Epidermal melanocyte (primary cell): ENCODE measurements around the gene FLYWCH2.
"Not testable (repeated sequence)": the region's sequence is repeated elsewhere in the genome, so short reads cannot be mapped to it uniquely, and the experiment has no call there.

ENCODE experiments used
- DNase-seq: peaks from one replicate; pipeline ENCODE4 v3.0.0; 2011; ENCODE audit warnings: low spot score; ENCODE audit not compliant: insufficient read length

The FLYWCH2 gene

DNA sequence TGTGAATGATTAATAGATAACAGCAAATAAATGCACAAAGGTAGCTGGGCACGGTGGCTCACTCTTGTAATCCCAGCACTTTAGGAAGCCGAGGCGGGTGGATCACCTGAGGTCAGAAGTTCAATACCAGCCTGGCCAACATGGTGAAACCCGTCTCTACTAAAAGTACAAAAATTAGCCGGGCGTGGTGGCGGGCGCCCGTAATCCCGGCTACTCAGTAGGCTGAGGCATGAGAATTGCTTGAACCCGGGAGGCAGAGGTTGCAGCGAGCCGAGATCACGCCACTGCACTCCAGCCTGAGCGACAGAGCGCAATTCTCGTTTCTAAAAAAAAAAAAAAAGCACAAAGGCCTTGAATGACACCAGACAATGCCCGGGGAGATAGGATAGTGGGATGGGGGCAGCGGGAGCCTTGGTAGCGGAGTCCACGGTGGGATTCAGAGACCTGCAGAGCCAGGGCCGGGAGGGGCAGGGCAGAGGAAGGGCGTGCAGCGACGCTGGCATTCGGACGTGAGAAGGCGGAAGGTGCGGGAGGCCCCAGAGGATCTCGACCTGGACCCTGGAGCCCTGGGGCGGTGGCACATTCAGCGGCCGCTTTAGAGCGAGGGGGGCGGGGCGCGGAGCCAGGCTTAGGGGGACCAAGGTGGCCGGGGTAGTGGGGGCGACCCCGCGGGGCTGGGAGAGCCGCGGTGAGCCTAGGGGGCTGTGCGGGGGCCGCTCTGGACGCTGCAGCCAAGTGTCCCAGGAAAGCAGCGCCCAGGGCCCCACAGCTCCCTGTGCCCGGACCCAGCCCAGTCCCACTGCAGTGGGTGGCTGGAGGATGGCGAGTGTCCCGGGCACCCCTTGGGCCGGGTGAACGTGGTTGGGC, 999 bp upstream of the FLYWCH2 start:
- DNase-seq = no peak

DNA sequence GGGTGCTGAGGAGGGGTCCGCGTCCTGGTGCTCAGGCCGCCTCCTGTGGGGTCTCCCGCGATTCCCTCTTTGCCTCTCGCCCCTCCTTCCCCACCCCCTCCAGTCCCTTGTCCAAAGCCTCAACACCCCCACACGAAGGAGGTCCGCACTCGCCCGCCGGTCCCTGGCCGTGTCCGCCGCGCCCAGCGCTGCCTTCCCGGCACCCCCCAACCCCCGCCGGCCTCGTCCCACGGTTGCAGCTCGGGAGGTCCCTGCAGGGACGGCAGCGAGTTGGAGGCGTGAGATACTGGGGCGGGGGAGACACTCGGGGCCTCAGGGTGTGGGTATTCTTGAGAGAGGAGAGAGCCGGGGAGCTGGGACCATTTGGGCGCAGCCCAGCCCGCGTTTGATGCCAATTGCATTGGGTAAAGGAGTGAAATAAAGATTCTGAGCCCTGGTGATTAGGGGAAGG, 468 bp downstream of the FLYWCH2 start:
- no peak for DNase-seq

- DNase-seq = no peak
Measured at GRCh38 chr16:2884041-2884451, 1.0 kb downstream of the FLYWCH2 start.

- no peak for DNase-seq
Measured at GRCh38 chr16:2894231-2894630, 11.2 kb downstream of the FLYWCH2 start.

DNA sequence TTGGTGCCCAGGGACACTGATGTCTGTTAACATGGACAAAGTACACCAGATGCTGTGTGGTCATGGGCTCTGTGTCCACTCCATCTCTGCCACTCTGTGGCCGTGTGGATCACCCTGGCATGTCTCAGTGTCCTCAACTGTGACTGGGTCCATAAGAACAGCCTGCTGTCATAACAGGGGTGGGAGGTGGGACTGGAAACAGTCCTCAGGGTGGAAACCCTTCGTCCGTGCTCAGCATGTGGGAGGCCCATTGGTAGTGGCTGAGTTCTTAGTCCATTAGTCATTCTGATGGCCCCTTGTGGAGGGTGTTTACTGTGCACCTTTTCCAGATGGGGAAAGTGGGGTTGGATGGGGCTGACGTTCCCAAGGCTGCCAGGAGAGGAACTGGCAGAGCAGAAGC, 12.8 kb downstream of the FLYWCH2 start:
- no peak for DNase-seq

- no peak for DNase-seq
Measured at GRCh38 chr16:2896480-2897010, 13.5 kb downstream of the FLYWCH2 start.

DNA sequence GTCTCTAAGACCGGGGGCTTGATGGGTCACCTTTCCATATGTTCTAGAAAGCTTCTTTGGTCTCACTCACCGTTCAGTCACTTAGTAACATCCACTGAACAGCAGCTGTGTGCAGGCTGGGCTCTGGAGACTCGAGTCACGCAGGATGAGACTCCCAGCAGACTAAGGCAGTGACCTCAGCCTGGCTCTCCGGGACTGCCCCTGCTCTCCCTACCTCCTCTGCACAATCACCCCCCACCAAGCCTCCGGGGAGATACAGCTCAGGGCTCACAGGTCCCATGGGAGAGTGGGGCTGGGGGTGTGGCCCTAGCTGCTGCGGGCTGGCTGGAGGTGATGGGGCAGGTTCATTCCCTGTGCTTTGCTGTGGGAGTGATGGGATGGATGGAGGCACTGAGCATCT, 14.1 kb downstream of the FLYWCH2 start:
- no peak for DNase-seq

GRCh38 chr16:2898831-2899563, 16.0 kb downstream of the FLYWCH2 start:
- DNase-seq = no peak

DNA sequence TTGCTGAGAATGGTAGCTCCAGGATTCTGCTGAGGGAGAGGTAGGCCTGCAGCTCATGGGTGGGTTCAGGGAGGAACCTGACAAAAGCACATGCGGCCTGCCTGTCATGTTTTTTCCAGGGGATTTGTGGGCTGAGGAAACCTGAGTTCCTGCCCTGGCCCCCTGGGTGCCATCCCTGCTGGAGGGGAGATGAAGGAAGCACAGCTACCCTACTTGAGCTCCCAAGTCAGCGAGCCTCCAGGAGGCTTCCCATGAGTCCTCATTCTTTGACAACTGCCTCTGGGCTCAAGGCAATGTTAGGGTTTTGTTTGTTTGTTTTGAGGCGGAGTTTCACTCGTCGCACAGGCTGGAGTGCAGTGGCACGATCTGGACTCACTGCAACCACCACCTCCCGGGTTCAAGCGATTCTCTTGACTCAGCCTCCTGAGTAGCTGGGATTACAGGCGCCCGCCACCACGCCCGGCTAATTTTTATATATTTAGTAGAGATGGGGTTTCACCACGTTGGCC, 16.6 kb downstream of the FLYWCH2 start:
- no peak for DNase-seq

- no peak for DNase-seq
Measured at GRCh38 chr16:2900526-2901075, 17.6 kb downstream of the FLYWCH2 start.

GRCh38 chr16:2902337-2903130, 19.5 kb downstream of the FLYWCH2 start:
- DNase-seq = no peak

- DNase-seq = peak; percentile 88
Measured at GRCh38 chr16:2904100-2904921, 21.3 kb downstream of the FLYWCH2 start.

- DNase-seq = no peak
Measured at GRCh38 chr16:2904922-2905240, 21.9 kb downstream of the FLYWCH2 start.

- peak; percentile 97 for DNase-seq
Measured at GRCh38 chr16:2905241-2905987, 22.4 kb downstream of the FLYWCH2 start.

- DNase-seq = peak; percentile 92
Measured at GRCh38 chr16:2905988-2906387, 23.0 kb downstream of the FLYWCH2 start.

DNA sequence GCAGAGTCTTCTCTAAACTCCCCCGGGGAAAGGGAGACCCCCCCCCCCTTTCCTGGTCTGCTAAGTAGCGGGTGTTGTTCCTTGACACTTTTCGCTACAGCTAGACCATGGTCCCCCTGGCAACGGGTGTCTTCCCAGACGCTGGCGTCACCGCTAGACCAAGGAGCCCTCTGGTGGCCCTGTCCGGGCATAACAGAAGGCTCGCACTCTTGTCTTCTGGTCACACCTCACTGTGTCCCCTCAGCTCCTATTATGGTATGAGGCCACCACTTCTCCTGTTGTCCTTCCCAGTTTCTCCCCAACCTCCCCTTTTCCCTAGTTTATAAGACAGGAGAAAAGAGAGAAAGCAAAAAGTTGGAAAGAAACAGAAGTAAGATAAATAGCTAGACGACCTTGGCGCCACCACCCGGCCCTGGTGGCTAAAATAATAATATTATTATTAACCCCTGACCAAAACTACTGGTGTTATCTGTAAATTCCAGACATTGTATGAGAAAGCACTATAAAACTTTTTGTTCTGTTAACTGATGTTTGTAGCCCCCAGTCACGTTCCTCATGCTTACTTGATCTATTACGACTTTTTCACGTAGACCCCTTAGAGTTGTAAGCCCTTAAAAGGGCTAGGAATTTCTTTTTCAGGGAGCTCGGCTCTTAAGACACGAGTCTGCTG, 24.2 kb downstream of the FLYWCH2 start:
- not testable (repeated sequence) for DNase-seq

DNA sequence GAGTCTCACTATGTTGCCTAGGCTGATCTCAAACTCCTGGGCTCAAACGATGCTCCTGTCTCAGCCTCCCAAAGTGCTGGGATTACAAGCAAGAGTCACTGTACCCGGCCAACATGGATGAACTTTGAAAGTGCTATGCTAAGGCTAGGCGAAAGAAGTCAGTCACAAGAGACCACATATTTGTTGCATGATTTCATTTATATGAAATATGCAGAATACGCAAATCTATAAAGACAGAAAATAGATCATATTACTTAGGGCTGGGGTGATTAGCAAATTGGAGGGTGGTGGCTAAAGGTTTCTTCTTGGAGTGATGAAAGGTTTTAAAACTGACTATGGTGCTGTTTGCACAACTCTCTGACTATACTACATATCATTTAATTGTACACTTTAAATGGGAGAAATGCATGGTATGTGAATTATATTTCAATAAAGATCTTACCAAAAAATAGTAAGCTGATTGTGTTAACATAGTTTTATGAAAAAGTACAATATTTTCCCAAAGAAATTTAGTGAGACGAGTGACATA, 27.5 kb downstream of the FLYWCH2 start:
- DNase-seq = no peak

GRCh38 chr16:2911638-2912329, 28.8 kb downstream of the FLYWCH2 start, which contains the start of gene FLYWCH1:
Gene FLYWCH1 (plus strand): TSS chr16:2911931. CDS start chr16:2929686, 17,755 bp downstream.
- peak; percentile 95 for DNase-seq
